Gastroesophageal sphincter (tissue), 4 donors: ENCODE data around the gene NUTM1. TPM values are rescaled to one million over a fixed set of nuclear protein-coding genes. Genes with fewer than 3 reads are reported as not detected.

Experiments
- ATAC-seq: fragments of 150-250 bp; one replicate; pipeline ENCODE4 v1.9.1; 2016; ENCODE audit warnings: mild to moderate bottlenecking, moderate library complexity
- H3K27ac ChIP-seq, 4 donors: fragments of 200-600 bp; sonication (generic) in 3 of 4; 1 replicate in 3 of 4; 2 replicates in 1 of 4; pipeline ENCODE4 v1.5.1; 2016 to 2019
- H3K27me3 ChIP-seq: fragments of 200-600 bp; sonication (generic); one replicate; pipeline ENCODE4 v1.5.1; 2019
- H3K36me3 ChIP-seq, 2 donors: fragments of 200-600 bp; sonication (generic); one replicate each; pipeline ENCODE4 v1.5.1; 2019; ENCODE audit warnings: control low read depth in 1 of 2
- H3K4me1 ChIP-seq, 3 donors: fragments of 200-600 bp; sonication (generic); 1 replicate in 2 of 3; 2 replicates in 1 of 3; pipeline ENCODE4 v1.5.1; 2016 to 2019; ENCODE audit warnings: control low read depth in 2 of 3
- H3K4me3 ChIP-seq, 2 donors: fragments of 200-600 bp; sonication (generic); one replicate each; pipeline ENCODE4 v1.5.1; 2019; ENCODE audit warnings: mild to moderate bottlenecking in 1 of 2, moderate library complexity in 1 of 2
- H3K9me3 ChIP-seq, 3 donors: fragments of 200-600 bp; sonication (generic); one replicate each; pipeline ENCODE4 v1.5.1; 2017 to 2019; ENCODE audit warnings: control low read depth in 2 of 3
- CTCF ChIP-seq, 4 experiments: fragments of 200-600 bp in 2 of 4; fragments of 450-650 bp in 2 of 4; sonication (generic) in 1 of 4; IDR thresholded peaks; one replicate each; pipeline ENCODE4 v1.5.1; 2017 to 2019; ENCODE audit warnings: antibody characterized with exemption in 4 of 4, mild to moderate bottlenecking in 2 of 4, moderate library complexity in 2 of 4
- EP300 ChIP-seq: sonication (generic); formaldehyde crosslinking; IDR thresholded peaks from one replicate; pipeline ENCODE4 v1.6.1; 2017; ENCODE audit warnings: antibody characterized with exemption, mild to moderate bottlenecking
- POLR2A ChIP-seq, 2 donors: fragments of 450-650 bp; IDR thresholded peaks; one replicate each; pipeline ENCODE4 v1.6.1; 2017; ENCODE audit warnings: antibody characterized with exemption in 2 of 2, mild to moderate bottlenecking in 2 of 2, moderate library complexity in 1 of 2
- POLR2AphosphoS5 ChIP-seq: sonication (generic); formaldehyde crosslinking; IDR thresholded peaks from one replicate; pipeline ENCODE4 v1.6.1; 2017; ENCODE audit warnings: antibody characterized with exemption
- WGBS, 2 donors: methylation state at CpG; one replicate each; pipeline ENCODE4 v1.1.5; 2018; ENCODE audit warnings: low coverage in 1 of 2; 5-methylcytosine and 5-hydroxymethylcytosine counted together
- total RNA-seq, 4 donors: library from RNA; depleted of rRNA; stranded (reverse); fragments of >200 nt; gene quantifications; one replicate each; pipeline ENCODE4 v1.1.0, GENCODE V29; 2016

The NUTM1 gene
- total RNA-seq, 4 donors from 2014 or later = 0.12 TPM; not detected in 3

GRCh38 chr15:34362047-34362773, 19.1 kb downstream of the NUTM1 start:
- Histone ChIP-seq H3K36me3 (peaks cover 0 to 65% of the 10 kb centered on the region in 2 donors), H3K4me3 (no peak overlapping the region), H3K4me1 (peaks cover 0 to 17% (median 7%) of the 10 kb centered on the region in 3 donors), H3K27me3 (no peaks in the 10 kb centered on the region), H3K9me3 (no peaks in the 10 kb centered on the region), H3K27ac (no peak overlapping the region)
- ATAC-seq = no peak
- no peak for TF ChIP-seq POLR2AphosphoS5
- no peak for TF ChIP-seq CTCF (IDR thresholded peaks at IDR 0.05)
- TF ChIP-seq EP300 = no peak
- TF ChIP-seq POLR2A (IDR thresholded peaks at IDR 0.05) = no peak
- 83% methylated on average over 4 of the region's 10 CpGs; no CpG with 5 or more reads in 1 of the 2 donors for WGBS, 2 donors

- Histone ChIP-seq H3K9me3 (no peaks in the 10 kb centered on the region), H3K27me3 (no peaks in the 10 kb centered on the region), H3K27ac (no peak overlapping the region), H3K4me3 (no peak overlapping the region), H3K4me1 (peaks cover 0 to 30% (median 13%) of the 10 kb centered on the region in 3 donors), H3K36me3 (peaks cover 0 to 46% of the 10 kb centered on the region in 2 donors)
- no peak for ATAC-seq
- 95% methylated on average over 7 to 8 of the region's 8 CpGs for WGBS, 2 donors
- TF ChIP-seq EP300 = no peak
- no peak for TF ChIP-seq POLR2AphosphoS5
- no peak for TF ChIP-seq POLR2A (IDR thresholded peaks at IDR 0.05)
- no peak for TF ChIP-seq CTCF (IDR thresholded peaks at IDR 0.05)
Measured at GRCh38 chr15:34364041-34364440, 20.9 kb downstream of the NUTM1 start.

GRCh38 chr15:34365091-34365825, 22.1 kb downstream of the NUTM1 start:
- peak overlapping the region in 2 of 4 donors; percentile 97 to 98 for H3K27ac ChIP-seq
- ATAC-seq = no peak
- H3K4me3 ChIP-seq = peak overlapping the region in 1 of 2 donors; percentile 95
- H3K4me1 ChIP-seq = peaks cover 0 to 30% (median 13%) of the 10 kb centered on the region in 3 donors
- no peaks in the 10 kb centered on the region for H3K27me3 ChIP-seq
- 70 to 88% methylated on average over 2 to 7 of the region's 16 CpGs for WGBS, 2 donors
- no peaks in the 10 kb centered on the region for H3K9me3 ChIP-seq
- TF ChIP-seq POLR2A (IDR thresholded peaks at IDR 0.05) = no peak
- peaks cover 0 to 34% of the 10 kb centered on the region in 2 donors for H3K36me3 ChIP-seq

- 15 to 45% methylated on average over 3 to 4 of the region's 5 CpGs for WGBS, 2 donors
- Histone ChIP-seq H3K27ac (peak overlapping the region in 3 of 4 donors; percentile 97 to 98 (median 98)), H3K4me3 (peak overlapping the region; percentile 77 to 95), H3K36me3 (peaks cover 0 to 28% of the 10 kb centered on the region in 2 donors), H3K4me1 (peaks cover 0 to 30% (median 13%) of the 10 kb centered on the region in 3 donors), H3K27me3 (no peaks in the 10 kb centered on the region), H3K9me3 (no peaks in the 10 kb centered on the region)
- TF ChIP-seq EP300 (no peak), CTCF (IDR thresholded peaks at IDR 0.05) (no peak), POLR2A (IDR thresholded peaks at IDR 0.05) (no peak), POLR2AphosphoS5 (no peak)
- no peak for ATAC-seq
Measured at GRCh38 chr15:34365836-34366235, 22.7 kb downstream of the NUTM1 start.

- Histone ChIP-seq H3K27me3 (no peaks in the 10 kb centered on the region), H3K36me3 (peaks cover 0 to 22% of the 10 kb centered on the region in 2 donors), H3K4me1 (peaks cover 0 to 30% (median 13%) of the 10 kb centered on the region in 3 donors), H3K4me3 (peak overlapping the region; percentile 77 to 95), H3K27ac (peak overlapping the region in 3 of 4 donors; percentile 97 to 98 (median 98)), H3K9me3 (no peaks in the 10 kb centered on the region)
- ATAC-seq = peak; percentile 34
- WGBS, 2 donors = 1 to 2% methylated on average over 8 to 19 of the region's 37 CpGs
- no peak for TF ChIP-seq POLR2AphosphoS5
- TF ChIP-seq EP300 = no peak
- TF ChIP-seq POLR2A (IDR thresholded peaks at IDR 0.05) = no peak
- no peak for TF ChIP-seq CTCF (IDR thresholded peaks at IDR 0.05)
Measured at GRCh38 chr15:34366271-34367065, 23.4 kb downstream of the NUTM1 start.
